Endothelial cell of umbilical vein (primary cell): ENCODE measurements around the gene DNHD1.

Source experiments
- EZH2 ChIP-seq: IDR thresholded peaks from 2 replicates; pipeline ENCODE4 v1.6.1; 2012; ENCODE audit warnings: borderline replicate concordance, low read depth, mild to moderate bottlenecking, moderate library complexity, low read length, inconsistent platforms; ENCODE audit not compliant: severe bottlenecking
- JUN ChIP-seq: IDR thresholded peaks from 2 replicates; pipeline ENCODE4 v1.6.1; 2011; ENCODE audit warnings: borderline replicate concordance, low read depth; ENCODE audit not compliant: insufficient read length, insufficient read depth
- MAX ChIP-seq: IDR thresholded peaks from 2 replicates; pipeline ENCODE4 v1.6.1; 2011; ENCODE audit not compliant: insufficient read depth, insufficient read length
- MYC ChIP-seq: IDR thresholded peaks from one replicate; pipeline ENCODE4 v1.6.1; 2011; ENCODE audit warnings: mild to moderate bottlenecking, low read depth, low read length
- POLR2A ChIP-seq: IDR thresholded peaks from 2 replicates; pipeline ENCODE4 v1.6.1; 2012; ENCODE audit warnings: low read depth, mild to moderate bottlenecking, control low read depth, low read length
- POLR2AphosphoS5 ChIP-seq: IDR thresholded peaks from 2 replicates; pipeline ENCODE4 v1.6.1; 2012; ENCODE audit warnings: low read depth, mild to moderate bottlenecking, control low read depth, low read length, moderate library complexity; ENCODE audit not compliant: insufficient read depth
- TF ChIP-seq, protein P1 (sequence below), 2 donors: IDR thresholded peaks; 1 replicate in 1 of 2; 2 replicates in 1 of 2; pipeline ENCODE4 v1.5.1; 2011; ENCODE audit warnings: low read length in 2 of 2, mild to moderate bottlenecking in 2 of 2, moderate library complexity in 2 of 2, control low read depth in 1 of 2, inconsistent platforms in 1 of 2, low read depth in 1 of 2; ENCODE audit not compliant: insufficient read depth in 1 of 2; ENCODE audit errors: extremely low read depth in 1 of 2

- TF ChIP-seq, protein P1, sequence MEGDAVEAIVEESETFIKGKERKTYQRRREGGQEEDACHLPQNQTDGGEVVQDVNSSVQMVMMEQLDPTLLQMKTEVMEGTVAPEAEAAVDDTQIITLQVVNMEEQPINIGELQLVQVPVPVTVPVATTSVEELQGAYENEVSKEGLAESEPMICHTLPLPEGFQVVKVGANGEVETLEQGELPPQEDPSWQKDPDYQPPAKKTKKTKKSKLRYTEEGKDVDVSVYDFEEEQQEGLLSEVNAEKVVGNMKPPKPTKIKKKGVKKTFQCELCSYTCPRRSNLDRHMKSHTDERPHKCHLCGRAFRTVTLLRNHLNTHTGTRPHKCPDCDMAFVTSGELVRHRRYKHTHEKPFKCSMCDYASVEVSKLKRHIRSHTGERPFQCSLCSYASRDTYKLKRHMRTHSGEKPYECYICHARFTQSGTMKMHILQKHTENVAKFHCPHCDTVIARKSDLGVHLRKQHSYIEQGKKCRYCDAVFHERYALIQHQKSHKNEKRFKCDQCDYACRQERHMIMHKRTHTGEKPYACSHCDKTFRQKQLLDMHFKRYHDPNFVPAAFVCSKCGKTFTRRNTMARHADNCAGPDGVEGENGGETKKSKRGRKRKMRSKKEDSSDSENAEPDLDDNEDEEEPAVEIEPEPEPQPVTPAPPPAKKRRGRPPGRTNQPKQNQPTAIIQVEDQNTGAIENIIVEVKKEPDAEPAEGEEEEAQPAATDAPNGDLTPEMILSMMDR (IDR thresholded peaks at IDR 0.05; ENCODE audit: extremely low read depth in 1 of 2, insufficient read depth in 1 of 2, low read depth in 1 of 2, low read length in 2 of 2): no peak
- no peak for TF ChIP-seq POLR2AphosphoS5
- no peak for TF ChIP-seq EZH2
- TF ChIP-seq POLR2A: no peak
- TF ChIP-seq MYC: no peak
- no peak for TF ChIP-seq MAX
- no peak for TF ChIP-seq JUN
These were observed 82.6 kb downstream of the DNHD1 start for GRCh38 chr11:6579681-6580080.
